NCI-H82 (cell line): ENCODE results near the gene DOC2A.
"Not testable (repeated sequence)": the region's sequence is repeated elsewhere in the genome, so short reads cannot be mapped to it uniquely, and the experiment has no call there.

ENCODE experiments used
- DNase-seq: peaks from one replicate; lab custom pipeline; 2025; lab: John Stamatoyannopoulos, UW

Gene DOC2A

DNA sequence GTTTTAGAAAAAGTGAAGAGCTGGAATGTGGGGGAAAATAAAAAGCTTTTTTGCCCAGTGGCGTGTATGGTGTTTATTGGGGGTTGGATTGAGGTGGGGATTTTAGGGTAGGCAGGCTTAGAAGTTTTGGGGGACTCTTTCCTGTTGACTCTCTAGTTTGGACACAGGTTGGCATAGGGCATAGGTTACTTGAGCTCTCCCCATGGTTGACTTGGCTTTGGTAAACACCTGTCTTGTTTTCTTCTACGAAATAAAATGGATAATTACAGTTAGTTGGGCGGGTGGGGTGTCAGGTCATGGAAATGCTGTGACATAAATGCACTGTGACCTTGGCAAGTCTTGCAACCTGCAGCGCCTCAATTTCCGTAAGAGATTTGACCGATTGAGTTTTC is 37.8 kb downstream of the DOC2A start:
- no peak for DNase-seq

DNA sequence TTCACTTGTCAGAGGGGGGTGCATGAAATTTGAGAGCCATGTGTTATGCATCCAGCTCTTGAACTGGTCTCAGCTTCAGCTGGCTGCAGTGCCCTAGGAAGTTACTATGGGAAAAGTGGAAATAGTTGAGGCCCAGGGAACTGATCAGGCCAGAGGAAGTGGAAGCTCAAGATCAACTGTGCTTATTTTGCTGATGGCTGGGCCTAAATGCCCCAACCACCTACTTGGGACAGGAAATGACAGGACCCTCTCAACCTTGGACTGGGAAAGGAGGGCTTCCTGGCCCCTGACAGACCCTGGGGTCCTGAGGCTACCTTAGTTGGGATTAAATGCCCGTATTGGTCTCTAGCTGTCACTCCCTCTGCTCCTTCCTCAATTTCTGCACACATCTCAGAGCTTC is 38.3 kb downstream of the DOC2A start:
- DNase-seq, result no peak

DNA sequence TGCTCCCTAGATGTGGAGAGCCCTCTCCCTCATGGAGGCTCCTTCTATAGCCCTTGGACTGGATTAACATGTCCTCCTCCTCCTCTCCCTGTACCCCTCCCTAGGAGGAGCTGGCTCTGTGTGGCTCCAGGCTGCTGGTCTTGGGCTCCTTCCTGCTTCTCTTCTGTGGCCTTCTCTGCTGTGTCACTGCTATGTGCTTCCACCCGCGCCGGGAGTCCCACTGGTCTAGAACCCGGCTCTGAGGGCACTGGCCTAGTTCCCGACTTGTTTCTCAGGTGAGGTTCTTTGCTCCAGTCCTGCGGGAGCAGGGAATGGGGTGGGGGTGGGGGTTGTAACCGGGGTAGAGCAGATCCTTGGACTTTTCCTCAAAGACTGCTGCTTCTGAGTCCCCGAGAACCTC is 39.5 kb downstream of the DOC2A start:
- no peak for DNase-seq

DNA sequence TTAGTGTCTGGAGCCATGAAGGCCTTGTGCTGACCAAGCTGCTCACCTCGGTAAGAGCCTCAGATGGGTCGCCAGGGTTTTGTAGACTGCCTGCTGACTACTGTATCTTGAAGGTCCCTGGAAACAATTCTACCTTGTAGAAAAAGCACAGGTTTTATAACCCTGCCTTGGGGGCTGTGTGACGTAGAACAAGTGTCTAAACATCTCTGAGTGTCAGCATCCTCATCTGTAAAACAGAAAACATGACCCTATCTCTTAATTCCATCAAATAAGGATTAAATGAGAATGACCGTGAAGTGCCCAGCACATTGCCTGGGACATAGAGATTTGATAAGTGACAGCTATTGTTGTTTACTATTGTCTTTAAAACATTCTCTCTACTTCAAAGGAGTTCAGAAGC is 42.6 kb downstream of the DOC2A start:
- DNase-seq, result no peak

DNA sequence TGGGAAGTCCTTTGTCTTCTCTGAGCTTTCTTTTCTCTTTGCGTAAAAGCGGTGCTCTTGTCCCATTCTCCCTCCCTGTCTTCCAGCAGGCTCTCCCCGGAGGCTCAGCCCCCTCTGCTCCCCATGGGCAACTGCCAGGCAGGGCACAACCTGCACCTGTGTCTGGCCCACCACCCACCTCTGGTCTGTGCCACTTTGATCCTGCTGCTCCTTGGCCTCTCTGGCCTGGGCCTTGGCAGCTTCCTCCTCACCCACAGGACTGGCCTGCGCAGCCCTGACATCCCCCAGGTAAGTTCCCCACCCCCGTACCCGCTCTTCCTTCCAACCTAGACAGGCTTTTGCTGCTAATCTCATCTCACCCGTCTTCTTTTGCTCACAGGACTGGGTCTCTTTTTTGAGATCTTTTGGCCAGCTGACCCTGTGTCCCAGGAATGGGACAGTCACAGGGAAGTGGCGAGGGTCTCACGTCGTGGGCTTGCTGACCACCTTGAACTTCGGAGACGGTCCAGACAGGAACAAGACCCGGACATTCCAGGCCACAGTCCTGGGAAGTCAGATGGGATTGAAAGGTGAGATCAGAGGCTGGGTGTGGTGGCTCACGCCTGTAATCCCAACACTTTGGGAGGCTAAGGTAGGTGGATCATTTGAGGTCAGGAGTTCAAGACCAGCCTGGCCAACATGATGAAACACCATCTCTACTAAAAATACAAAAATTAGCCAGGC is 47.6 kb downstream of the DOC2A start:
- DNase-seq, result no peak

DNA sequence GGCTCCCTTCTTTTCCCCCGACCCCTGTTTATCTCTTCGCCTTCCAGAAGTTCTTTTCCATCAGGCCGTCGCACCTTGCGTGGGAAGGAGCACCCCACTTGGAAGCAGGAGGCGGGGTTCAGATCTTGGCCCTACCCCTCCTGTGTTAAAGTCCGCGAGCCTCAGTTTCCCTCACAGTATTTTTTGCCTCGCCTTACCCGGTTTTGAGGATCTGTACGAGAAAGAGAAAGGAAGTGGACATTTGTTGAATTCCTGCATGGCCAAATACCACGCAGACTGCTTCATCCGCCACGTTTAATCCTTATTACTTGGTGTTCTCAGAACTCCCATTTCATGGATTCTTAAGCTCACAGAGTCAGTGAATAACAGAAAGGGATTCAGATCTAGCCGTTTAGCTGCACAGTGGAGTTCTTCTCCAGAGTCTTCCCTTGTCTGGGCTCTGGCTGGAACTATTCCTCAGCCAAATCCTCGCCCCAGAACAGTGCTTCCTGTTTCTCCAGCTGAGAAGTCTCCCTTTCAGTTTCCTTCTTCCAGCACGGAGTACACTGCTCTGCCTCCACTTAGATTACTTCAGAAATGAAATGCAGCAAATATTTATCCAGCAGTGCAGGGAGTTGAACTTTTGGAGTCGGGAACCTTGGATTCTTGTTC is 48.4 kb downstream of the DOC2A start:
- DNase-seq, result peak; percentile 10

DNA sequence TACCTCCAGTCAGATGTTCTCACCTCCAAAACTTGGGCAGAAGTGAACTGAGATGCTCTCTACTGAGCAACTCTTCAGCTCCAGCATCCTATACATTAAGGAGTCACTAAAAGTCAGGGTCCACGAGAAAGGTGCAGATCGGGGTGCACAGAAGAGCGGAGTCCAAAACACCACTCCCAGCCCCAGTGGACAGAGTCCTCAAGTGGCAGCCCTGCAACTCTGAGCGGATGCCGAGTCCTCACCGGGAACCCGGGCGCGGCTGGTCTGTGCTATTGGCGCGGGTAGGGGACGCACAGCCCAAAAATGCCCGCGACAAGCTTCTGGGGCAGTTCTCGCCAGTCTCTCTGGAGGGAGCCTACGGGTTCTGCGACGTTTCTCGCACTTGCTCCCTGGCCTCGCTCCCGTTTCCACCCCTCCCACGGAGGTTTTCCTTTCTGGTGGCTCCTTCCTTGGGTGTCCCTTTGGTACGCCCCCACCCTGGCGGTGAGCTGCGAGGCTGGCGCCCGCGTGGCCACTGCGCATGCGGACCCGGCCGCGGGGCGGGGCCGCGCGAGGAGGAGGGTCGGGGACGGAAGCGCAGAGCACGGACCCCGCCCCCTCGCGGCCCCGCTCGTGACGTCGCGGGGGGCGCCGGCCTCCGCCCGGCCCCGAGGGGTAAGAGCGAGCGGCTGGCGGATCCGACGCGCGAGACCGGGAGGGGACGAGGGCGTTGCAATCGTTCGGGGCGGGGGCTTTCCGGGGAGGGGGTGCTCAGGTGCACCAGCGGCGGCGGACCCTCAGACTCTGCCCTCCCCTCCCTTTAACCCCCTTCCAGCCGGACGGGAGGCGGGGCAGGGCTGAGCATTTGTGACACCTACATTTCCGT is 49.1 kb downstream of the DOC2A start, which contains the start of gene TMEM219:
TMEM219 (plus strand) TSS at position 601 of the 865 bp plus-strand sequence. CDS start 1,065 bp downstream, outside the sequence.
- DNase-seq, result peak; percentile 88

DNA sequence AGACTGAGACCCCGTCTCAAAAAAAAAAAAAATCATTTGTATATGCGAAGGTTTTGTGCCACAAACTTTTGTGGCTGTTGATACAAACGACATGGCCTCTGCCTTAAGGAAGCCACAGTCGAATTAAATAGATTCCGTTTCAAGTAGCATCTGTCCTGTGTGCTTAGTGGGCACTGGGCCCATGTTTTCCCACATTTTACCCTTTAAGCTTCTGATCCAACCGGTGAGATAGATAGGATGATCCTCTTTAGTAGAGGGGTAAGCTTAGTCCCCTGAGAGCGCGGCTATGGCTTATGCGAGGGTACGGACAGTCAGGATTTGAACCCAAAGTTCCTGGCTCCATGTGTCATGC is 49.7 kb downstream of the DOC2A start:
- peak; percentile 96 for DNase-seq

DNA sequence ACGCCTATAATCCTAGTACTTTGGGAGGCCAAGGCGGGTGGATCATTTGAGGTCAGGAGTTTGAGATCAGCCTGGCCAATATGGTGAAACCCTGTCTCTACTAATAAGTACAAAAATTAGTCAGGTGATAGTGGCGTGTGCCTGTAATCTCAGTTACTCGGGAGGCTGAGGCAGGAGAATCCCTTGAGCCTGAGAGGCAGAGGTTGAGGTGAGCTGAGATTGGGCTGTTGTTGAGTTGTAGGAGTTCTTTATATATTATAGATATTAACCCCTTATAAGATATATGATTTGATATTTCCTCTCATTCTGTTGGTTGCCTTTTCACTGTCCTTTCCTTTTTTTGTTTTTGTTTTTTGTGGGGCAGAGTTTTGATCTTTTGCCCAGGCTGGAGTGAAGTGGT is 51.0 kb downstream of the DOC2A start:
- not testable (repeated sequence) for DNase-seq

DNA sequence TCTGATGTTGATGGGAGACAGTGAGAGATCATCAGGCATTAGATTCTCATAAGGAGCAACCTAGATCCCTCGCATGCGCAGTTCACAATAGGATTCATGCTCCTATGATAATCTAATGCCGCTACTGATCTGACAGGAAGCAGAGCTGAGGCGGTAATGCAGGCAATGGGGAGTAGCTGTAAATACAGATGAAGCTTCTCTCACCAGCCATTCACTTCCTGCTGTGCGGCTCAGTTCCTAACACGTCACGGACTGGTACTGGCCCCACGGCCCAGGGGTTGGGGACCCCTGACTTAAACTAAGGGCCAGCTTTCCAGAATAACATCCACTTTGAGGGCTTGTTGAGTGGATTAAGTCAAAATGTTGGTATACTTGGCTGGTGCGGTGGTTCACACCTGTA is 51.5 kb downstream of the DOC2A start:
- DNase-seq, result peak; percentile 76

DNA sequence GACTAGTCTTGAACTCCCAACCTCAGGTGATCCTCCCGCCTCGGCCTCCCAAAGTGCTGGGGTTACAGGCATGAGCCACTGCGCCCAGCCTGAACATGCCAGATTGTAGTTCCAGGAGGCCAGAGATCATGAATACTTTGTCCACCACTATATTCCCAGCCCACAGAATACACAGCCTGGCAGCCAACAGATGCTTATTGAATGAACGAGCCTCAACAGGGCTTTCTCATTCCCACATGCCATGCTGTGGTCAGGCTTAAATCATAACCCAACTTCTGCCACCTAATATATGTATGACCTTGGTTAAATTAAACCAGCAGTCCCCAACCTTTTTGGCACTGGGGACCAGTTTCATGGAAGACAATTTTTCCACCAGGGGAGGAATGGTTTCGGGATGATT is 52.1 kb downstream of the DOC2A start:
- DNase-seq, result no peak
